Muscle of leg (tissue), 11 donors: ENCODE results near the gene TMC2. TPM values are rescaled to one million over a fixed set of nuclear protein-coding genes. Genes with fewer than 3 reads are reported as not detected.

Experiments
- DNase-seq: peaks from one replicate; pipeline ENCODE4 v3.0.0; 2013
- H3K27ac ChIP-seq: one replicate; pipeline ENCODE4 v1.5.1; 2013; ENCODE audit warnings: mild to moderate bottlenecking, low read length, control low read depth
- H3K27me3 ChIP-seq: one replicate; pipeline ENCODE4 v1.6.1; 2013; ENCODE audit warnings: low read length; ENCODE audit not compliant: control insufficient read depth, insufficient read depth
- H3K36me3 ChIP-seq: one replicate; pipeline ENCODE4 v1.6.1; 2013; ENCODE audit warnings: low read length; ENCODE audit not compliant: control insufficient read depth, insufficient read depth
- H3K4me1 ChIP-seq: one replicate; pipeline ENCODE4 v1.6.1; 2013; ENCODE audit warnings: low read length; ENCODE audit not compliant: control insufficient read depth, insufficient read depth
- H3K4me3 ChIP-seq: one replicate; pipeline ENCODE4 v1.5.1; 2013; ENCODE audit warnings: low read length, control low read depth
- H3K9me3 ChIP-seq: replicated peaks from 2 replicates; pipeline ENCODE4 v1.6.1; 2013; ENCODE audit warnings: low read depth, low read length; ENCODE audit not compliant: control insufficient read depth
- WGBS: methylation state at CpG from one replicate; pipeline ENCODE4 v1.1.5; 2013; ENCODE audit warnings: missing lambda C conversion rate; ENCODE audit not compliant: insufficient coverage; 5-methylcytosine and 5-hydroxymethylcytosine counted together
- polyA plus RNA-seq, 8 donors: library from polyadenylated mRNA; unstranded; fragments of 120-200 nt; gene quantifications; one replicate each; pipeline versions ENCODE4 v1.2.1 to v1.2.3, GENCODE V29; 2013; ENCODE audit warnings: inconsistent platforms in 1 of 8, low replicate concordance in 1 of 8; ENCODE audit not compliant: insufficient read length in 8 of 8, insufficient read depth in 1 of 8
- total RNA-seq: library from RNA; stranded (reverse); fragments of 120-200 nt; gene quantifications from one replicate; pipeline ENCODE4 v1.2.4, GENCODE V29; 2013

Gene TMC2
- total and polyA plus RNA-seq, 9 donors = 0.02 to 0.16 (median 0.07) TPM; not detected in 3

DNA sequence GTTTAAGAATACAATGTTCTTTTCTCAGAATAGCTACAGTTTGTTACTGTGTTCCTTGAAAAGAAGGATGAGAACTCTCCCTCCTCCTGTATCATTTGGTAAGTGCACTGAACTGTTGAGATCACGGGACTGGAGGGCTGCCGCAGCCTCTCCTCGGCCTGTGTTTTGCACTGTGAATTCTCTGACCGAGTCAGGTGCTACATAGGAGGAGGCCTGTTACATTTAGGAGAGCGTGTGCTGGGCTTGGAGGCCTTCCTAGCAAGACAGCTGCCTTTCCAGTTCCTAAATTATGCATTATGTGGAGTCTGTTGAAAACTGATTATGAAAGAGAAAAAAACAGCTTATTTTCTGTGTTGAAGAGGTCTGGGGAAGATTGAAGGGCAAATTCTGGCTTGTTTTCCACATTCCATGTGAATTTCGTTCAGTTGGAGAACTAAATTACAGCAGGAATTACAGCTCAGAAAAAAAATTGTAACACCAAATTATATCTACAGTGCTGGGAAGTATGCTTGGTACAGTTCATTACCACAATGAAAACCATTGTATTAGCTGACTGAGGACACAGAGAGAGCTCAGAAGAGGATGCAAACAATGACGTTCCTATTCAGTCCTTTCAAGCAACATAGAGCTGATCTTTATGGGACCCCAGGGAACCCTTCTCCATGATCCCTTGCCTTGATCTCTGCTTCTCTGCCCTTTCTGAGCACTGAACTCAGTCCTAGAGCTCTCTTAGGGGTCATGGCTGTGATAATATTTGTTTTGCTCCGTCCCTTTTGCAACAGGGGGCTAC lies 2.8 kb downstream of the TMC2 start:
- H3K4me1 ChIP-seq = no peaks in the 10 kb centered on the region
- no peaks in the 10 kb centered on the region for H3K9me3 ChIP-seq
- 0% methylated on average over 1 of the region's 8 CpGs for WGBS
- DNase-seq = no peak
- H3K27ac ChIP-seq = no peak overlapping the region
- no peaks in the 10 kb centered on the region for H3K36me3 ChIP-seq
- peaks cover 21% of the 10 kb centered on the region for H3K27me3 ChIP-seq
- no peak overlapping the region for H3K4me3 ChIP-seq

DNA sequence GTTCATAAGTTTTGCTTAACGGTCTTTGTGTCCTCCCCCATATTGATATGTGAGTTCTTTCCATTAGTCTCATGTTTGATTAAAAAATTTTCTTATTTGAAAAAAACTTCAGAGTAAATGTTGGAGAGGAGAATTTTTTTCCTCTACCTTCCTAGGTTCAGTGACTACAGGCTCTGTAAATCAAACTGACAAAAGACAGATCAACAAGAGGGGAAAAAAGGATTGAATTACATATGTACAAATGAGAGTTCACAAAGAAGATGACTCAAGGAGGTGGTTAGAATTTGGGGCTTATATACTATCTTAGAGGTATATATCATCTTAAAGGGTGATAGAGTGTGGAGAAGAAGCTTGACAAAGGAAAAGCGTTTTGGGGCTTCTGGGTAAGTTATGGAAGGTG lies 5.6 kb downstream of the TMC2 start:
- no peak for DNase-seq
- H3K36me3 ChIP-seq = no peaks in the 10 kb centered on the region
- no peaks in the 10 kb centered on the region for H3K9me3 ChIP-seq
- no peak overlapping the region for H3K27ac ChIP-seq
- peaks cover 8% of the 10 kb centered on the region for H3K27me3 ChIP-seq
- no peak overlapping the region for H3K4me3 ChIP-seq
- 60% methylated on average over 1 of the region's 2 CpGs for WGBS
- no peaks in the 10 kb centered on the region for H3K4me1 ChIP-seq

GRCh38 chr20:2542361-2542760 lies 6.0 kb downstream of the TMC2 start:
- DNase-seq = no peak
- H3K9me3 ChIP-seq = no peaks in the 10 kb centered on the region
- no peaks in the 10 kb centered on the region for H3K36me3 ChIP-seq
- H3K4me1 ChIP-seq = no peaks in the 10 kb centered on the region
- H3K27me3 ChIP-seq = peaks cover 7% of the 10 kb centered on the region
- WGBS = 87% methylated on average over 3 of the region's 4 CpGs
- H3K27ac ChIP-seq = no peak overlapping the region
- no peak overlapping the region for H3K4me3 ChIP-seq

DNA sequence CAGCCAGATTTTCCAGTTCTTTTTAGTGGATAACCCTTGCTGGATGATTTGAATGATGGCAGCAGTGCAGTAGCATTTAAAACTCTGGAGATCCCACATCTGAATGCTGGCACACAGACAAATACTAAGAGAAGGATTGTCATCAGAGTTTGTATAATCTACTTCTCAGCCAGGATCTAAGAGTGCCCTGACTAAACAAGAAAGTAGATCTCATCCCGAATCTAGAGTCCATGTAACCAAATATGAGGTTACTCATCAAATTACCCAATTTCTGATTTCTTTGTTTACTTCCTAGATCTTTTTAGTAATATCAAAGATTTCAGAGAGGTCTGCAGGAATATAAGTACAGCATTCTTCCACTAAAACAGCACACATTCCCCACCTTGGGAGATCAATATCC lies 7.8 kb downstream of the TMC2 start:
- H3K4me1 ChIP-seq = no peaks in the 10 kb centered on the region
- WGBS = no CpG with 5 or more reads among the region's 1 CpG
- H3K36me3 ChIP-seq = no peaks in the 10 kb centered on the region
- no peaks in the 10 kb centered on the region for H3K9me3 ChIP-seq
- H3K27me3 ChIP-seq = peaks cover 2% of the 10 kb centered on the region
- no peak overlapping the region for H3K27ac ChIP-seq
- no peak overlapping the region for H3K4me3 ChIP-seq
- DNase-seq = no peak

GRCh38 chr20:2545594-2545993 lies 9.2 kb downstream of the TMC2 start:
- peaks cover 6% of the 10 kb centered on the region for H3K27me3 ChIP-seq
- H3K4me3 ChIP-seq = no peak overlapping the region
- no peaks in the 10 kb centered on the region for H3K9me3 ChIP-seq
- H3K4me1 ChIP-seq = no peaks in the 10 kb centered on the region
- DNase-seq = no peak
- no peak overlapping the region for H3K27ac ChIP-seq
- no peaks in the 10 kb centered on the region for H3K36me3 ChIP-seq
- 82% methylated on average over 2 of the region's 2 CpGs for WGBS

GRCh38 chr20:2557873-2558580 lies 21.7 kb downstream of the TMC2 start:
- WGBS = 25% methylated on average over 19 of the region's 22 CpGs
- H3K4me1 ChIP-seq = peaks cover 6% of the 10 kb centered on the region
- H3K27me3 ChIP-seq = peaks cover 55% of the 10 kb centered on the region
- no peaks in the 10 kb centered on the region for H3K9me3 ChIP-seq
- no peak overlapping the region for H3K4me3 ChIP-seq
- H3K36me3 ChIP-seq = no peaks in the 10 kb centered on the region
- no peak for DNase-seq
- H3K27ac ChIP-seq = no peak overlapping the region

DNA sequence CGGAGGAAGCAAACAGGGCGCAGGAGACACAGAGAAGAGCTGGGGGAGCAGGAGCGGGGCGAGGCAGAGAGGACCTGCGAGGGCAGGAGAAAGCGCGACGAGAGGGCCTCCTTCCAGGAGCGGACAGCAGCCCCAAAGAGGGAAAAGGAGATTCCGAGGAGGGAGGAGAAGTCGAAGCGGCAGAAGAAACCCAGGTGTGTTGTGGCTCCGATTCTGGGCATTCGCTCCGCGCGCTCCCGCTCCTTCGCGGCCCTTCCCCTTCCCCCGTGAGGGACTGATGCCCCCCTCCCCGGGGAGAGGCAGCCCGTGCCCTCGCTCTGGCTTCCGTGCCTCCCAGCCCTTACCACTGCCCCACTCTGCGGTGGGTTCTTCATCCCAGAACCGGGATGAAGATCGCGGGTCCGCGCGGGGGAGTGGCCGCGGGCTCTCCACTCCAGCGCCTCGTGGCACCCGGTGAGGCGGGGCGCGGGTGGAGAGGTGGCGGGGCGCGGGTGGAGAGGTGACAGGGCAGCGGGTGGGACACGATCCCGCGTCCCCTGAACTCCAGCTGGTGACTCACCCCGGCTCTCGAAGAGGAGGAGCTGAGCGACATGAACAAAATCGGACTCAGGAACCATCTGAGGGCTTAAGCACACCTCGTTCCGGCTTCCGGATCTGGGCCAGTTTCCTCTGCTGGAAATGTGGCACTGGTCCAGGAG lies 22.4 kb downstream of the TMC2 start:
- Histone ChIP-seq H3K4me3 (no peak overlapping the region), H3K9me3 (no peaks in the 10 kb centered on the region), H3K36me3 (no peaks in the 10 kb centered on the region), H3K27ac (no peak overlapping the region), H3K4me1 (peaks cover 6% of the 10 kb centered on the region), H3K27me3 (peaks cover 55% of the 10 kb centered on the region)
- peak; percentile 11 for DNase-seq
- WGBS = 2% methylated on average over 45 of the region's 54 CpGs

DNA sequence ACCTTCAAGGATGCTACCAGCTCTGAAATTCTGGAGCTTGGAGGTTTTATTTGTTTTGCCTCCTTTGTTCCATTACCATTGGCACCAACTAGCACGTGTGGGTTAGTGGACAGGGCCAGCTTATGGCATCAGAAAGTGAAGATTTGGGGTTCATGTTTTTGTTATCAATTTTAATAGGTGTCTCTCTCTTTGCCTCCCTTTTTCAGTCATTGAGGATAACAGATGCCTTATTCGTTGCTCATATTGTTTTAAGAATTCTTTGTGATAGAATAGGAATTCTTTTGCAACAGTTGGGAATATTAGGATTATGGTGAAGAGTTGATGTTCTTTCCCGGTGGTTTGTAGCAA lies 22.9 kb downstream of the TMC2 start:
- H3K36me3 ChIP-seq = no peaks in the 10 kb centered on the region
- H3K27me3 ChIP-seq = peaks cover 54% of the 10 kb centered on the region
- H3K9me3 ChIP-seq = no peaks in the 10 kb centered on the region
- H3K4me3 ChIP-seq = no peak overlapping the region
- no CpG with 5 or more reads among the region's 3 CpGs for WGBS
- no peak for DNase-seq
- no peak overlapping the region for H3K27ac ChIP-seq
- peaks cover 6% of the 10 kb centered on the region for H3K4me1 ChIP-seq

DNA sequence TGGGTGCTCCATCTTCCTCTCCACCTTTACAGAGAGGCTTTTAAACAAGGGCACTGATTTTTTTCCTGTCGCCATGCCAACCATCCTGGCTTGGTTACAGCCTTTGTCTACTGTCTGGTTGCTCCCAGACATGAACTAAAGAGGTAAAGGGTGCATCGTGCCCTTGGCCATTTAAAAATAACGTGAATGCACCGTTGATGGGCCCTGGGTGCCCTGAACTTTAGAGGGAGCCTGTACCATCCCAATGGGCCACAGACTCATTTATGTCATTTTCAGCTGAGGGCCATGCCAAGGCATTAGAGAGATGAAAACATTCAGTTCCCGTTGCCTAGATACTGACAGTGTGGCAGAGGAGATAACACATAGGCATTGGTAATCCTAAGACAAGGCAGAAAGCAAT lies 23.3 kb downstream of the TMC2 start:
- peaks cover 54% of the 10 kb centered on the region for H3K27me3 ChIP-seq
- 66% methylated on average over 5 of the region's 5 CpGs for WGBS
- H3K9me3 ChIP-seq = no peaks in the 10 kb centered on the region

GRCh38 chr20:2563116-2563515 lies 26.7 kb downstream of the TMC2 start:
- H3K9me3 ChIP-seq = no peaks in the 10 kb centered on the region
- H3K4me1 ChIP-seq = peaks cover 6% of the 10 kb centered on the region
- no peak for DNase-seq
- H3K27ac ChIP-seq = no peak overlapping the region
- H3K4me3 ChIP-seq = no peak overlapping the region
- H3K36me3 ChIP-seq = no peaks in the 10 kb centered on the region
- WGBS = 22% methylated on average over 1 of the region's 8 CpGs
- peaks cover 41% of the 10 kb centered on the region for H3K27me3 ChIP-seq

More for the DNA sequence above, 23.3 kb downstream of the TMC2 start:
- peaks cover 6% of the 10 kb centered on the region for H3K4me1 ChIP-seq
- H3K27ac ChIP-seq = no peak overlapping the region
- no peak for DNase-seq
- no peak overlapping the region for H3K4me3 ChIP-seq
- H3K36me3 ChIP-seq = no peaks in the 10 kb centered on the region
